BLaER1 treated with 17β-estradiol and CSF1 and Interleukin-3, amounts not matched to agents 10 nM and 100 nM (cell line): Measurements from ENCODE around the gene PAM16.

ENCODE experiments used
- H3K27ac ChIP-seq, 11 experiments: shearing (Covaris generic); formaldehyde crosslinking; 2 replicates each; pipeline ENCODE4 v1.8.1; 2022
- H3K27me3 ChIP-seq, 11 experiments: shearing (Covaris generic); formaldehyde crosslinking; 2 replicates each; pipeline ENCODE4 v1.8.1; 2022
- H3K36me3 ChIP-seq, 11 experiments: shearing (Covaris generic); formaldehyde crosslinking; 2 replicates each; pipeline ENCODE4 v1.8.1; 2022
- H3K4me1 ChIP-seq, 10 experiments: shearing (Covaris generic); formaldehyde crosslinking; 2 replicates each; pipeline ENCODE4 v1.8.1; 2022
- H3K4me2 ChIP-seq, 11 experiments: shearing (Covaris generic); formaldehyde crosslinking; 2 replicates each; pipeline ENCODE4 v1.8.1; 2022
- H3K4me3 ChIP-seq, 10 experiments: shearing (Covaris generic); formaldehyde crosslinking; 2 replicates each; pipeline ENCODE4 v1.8.1; 2022
- H3K9ac ChIP-seq, 11 experiments: shearing (Covaris generic); formaldehyde crosslinking; 2 replicates each; pipeline ENCODE4 v1.8.1; 2022
- H3K9me3 ChIP-seq, 11 experiments: shearing (Covaris generic); formaldehyde crosslinking; replicated peaks in 1 of 11; 2 replicates each; pipeline ENCODE4 v1.8.1; 2022
- H4K20me1 ChIP-seq, 11 experiments: shearing (Covaris generic); formaldehyde crosslinking; 2 replicates each; pipeline ENCODE4 v1.8.1; 2022
- Cebpa-rat ChIP-seq, 11 experiments: shearing (Covaris generic); IDR thresholded peaks; 2 replicates each; pipeline ENCODE4 v1.8.1; 2022

The PAM16 gene

DNA sequence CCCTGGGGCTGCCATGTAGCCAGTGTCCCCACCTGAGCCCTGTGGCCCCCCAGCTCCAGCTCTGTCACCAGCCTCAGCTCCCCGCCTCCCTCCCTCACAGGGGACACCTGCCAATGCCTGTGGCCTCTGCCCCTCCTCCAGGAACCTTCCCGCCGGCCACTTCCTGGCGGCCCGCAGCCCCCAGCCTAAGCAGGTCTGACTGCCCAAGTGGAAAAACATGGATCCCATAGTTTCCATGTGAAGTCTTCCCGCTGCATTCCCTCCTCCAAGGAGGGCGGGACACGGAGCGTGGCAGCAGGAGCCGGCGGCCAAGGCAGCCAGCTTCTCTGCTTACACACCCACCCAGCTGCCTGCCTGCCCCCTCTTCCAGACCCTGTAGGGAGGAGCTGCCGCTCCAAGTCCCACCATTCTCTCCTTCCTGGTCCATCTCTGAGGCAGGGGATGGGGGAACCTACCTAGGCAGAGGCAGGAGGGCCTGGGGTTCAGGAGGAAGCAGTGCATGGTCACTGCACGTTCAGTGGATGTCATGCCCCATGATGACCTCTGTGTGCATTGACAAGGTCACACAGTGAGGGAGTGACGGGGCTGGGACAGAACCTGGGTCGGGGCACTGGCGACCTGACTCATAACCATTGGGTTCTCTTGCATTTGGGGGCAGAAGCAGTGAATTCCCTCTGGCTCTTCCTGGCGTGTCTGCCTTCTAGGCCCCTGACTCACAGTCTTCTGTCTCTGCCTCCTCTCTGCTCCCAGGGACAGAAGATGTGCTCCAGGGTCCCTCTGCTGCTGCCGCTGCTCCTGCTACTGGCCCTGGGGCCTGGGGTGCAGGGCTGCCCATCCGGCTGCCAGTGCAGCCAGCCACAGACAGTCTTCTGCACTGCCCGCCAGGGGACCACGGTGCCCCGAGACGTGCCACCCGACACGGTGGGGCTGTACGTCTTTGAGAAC lies 29.3 kb upstream of the PAM16 start:
- Histone ChIP-seq H3K4me2 (0 out of 22 replicates have a peak overlapping the region, but pooled peaks of 1 of the 11 experiments have one; percentile 2), H3K27ac (peak overlapping the region in 4 of 11 experiments; percentile 2 to 36 (median 22); a peak in 4 of 22 replicates), H3K36me3 (peaks cover 15 to 85% (median 56%) of the 10 kb centered on the region in 11 experiments; a peak in 21 of 22 replicates), H3K27me3 (no peaks in the 10 kb centered on the region), H4K20me1 (peaks cover 68 to 99% (median 97%) of the 10 kb centered on the region in 11 experiments), H3K9me3 (no peaks in the 10 kb centered on the region), H3K4me1 (peaks cover 46 to 82% (median 69%) of the 10 kb centered on the region in 10 experiments), H3K4me3 (no peak overlapping the region), H3K9ac (no peak overlapping the region; a peak in 2 of 22 replicates)
- TF ChIP-seq Cebpa-rat (IDR thresholded peaks at IDR 0.05): no peak

DNA sequence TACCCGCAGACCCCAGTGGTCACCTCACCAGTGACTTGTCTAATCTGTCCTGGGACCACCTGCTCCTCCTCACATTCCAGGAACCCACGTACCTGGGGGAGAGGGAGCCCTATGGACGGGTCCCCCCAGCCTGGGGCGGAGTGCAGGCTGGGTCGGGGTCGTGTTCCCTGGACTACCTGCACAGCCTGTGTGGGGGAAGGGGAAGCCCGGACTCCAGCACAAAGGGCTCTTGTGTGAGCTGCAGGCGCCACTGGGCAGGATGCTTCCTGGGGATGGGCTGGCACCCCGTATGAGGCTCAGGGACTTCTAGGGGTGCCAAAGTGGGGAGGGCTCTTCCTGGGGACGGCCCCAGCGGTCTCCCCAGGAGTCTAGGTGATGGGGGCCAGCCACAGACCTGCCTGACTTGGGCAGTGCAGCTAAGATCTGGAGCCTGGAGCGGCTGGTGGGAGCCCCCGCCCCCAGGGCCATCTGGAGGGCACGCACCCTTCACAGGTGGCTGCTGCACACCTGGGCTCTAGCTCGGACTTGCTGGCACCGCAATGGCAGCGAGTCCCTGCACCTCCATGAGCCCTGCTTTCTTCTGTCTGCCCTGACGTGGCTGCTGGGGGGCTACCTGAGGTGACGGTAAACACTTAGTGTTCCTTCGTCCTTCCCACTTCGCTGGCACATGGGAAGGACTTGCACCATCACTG lies 28.0 kb upstream of the PAM16 start:
- Histone ChIP-seq H3K27me3 (no peaks in the 10 kb centered on the region), H3K9ac (peak overlapping the region in 5 of 11 experiments; percentile 9 to 33 (median 17); a peak in 5 of 22 replicates), H3K4me1 (peaks cover 59 to 82% (median 69%) of the 10 kb centered on the region in 10 experiments), H3K9me3 (no peaks in the 10 kb centered on the region), H3K36me3 (peaks cover 15 to 80% (median 45%) of the 10 kb centered on the region in 11 experiments; a peak in 21 of 22 replicates), H3K27ac (no peak overlapping the region), H3K4me3 (no peak overlapping the region), H4K20me1 (peaks cover 77 to 99% (median 97%) of the 10 kb centered on the region in 11 experiments), H3K4me2 (peak overlapping the region in 4 of 11 experiments; percentile 16 to 63 (median 58); a peak in 6 of 22 replicates)
- no peak for TF ChIP-seq Cebpa-rat (IDR thresholded peaks at IDR 0.05)

GRCh38 chr16:4378161-4378666 lies 27.1 kb upstream of the PAM16 start:
- H4K20me1 ChIP-seq: peaks cover 75 to 99% (median 97%) of the 10 kb centered on the region in 11 experiments
- H3K4me2 ChIP-seq: peak overlapping the region in 6 of 11 experiments; percentile 16 to 63 (median 57); a peak in 12 of 22 replicates

GRCh38 chr16:4377573-4378154 lies 26.5 kb upstream of the PAM16 start:
- peaks cover 77 to 99% (median 97%) of the 10 kb centered on the region in 11 experiments for H4K20me1 ChIP-seq
- peak overlapping the region in 9 of 11 experiments; percentile 4 to 53 (median 39); a peak in 10 of 22 replicates for H3K9ac ChIP-seq
- peak overlapping the region in 5 of 11 experiments; percentile 19 to 59 (median 49); a peak in 8 of 22 replicates for H3K27ac ChIP-seq
- no peaks in the 10 kb centered on the region for H3K9me3 ChIP-seq
- no peak for TF ChIP-seq Cebpa-rat (IDR thresholded peaks at IDR 0.05)
- H3K4me1 ChIP-seq: peaks cover 60 to 81% (median 72%) of the 10 kb centered on the region in 10 experiments
- no peak overlapping the region for H3K4me3 ChIP-seq
- H3K4me2 ChIP-seq: peak overlapping the region in 9 of 11 experiments; percentile 5 to 63 (median 19); a peak in 12 of 22 replicates
- H3K36me3 ChIP-seq: peaks cover 15 to 65% (median 33%) of the 10 kb centered on the region in 11 experiments; a peak in 20 of 22 replicates
- H3K27me3 ChIP-seq: no peaks in the 10 kb centered on the region

More at GRCh38 chr16:4378161-4378666, 27.1 kb upstream of the PAM16 start:
- Histone ChIP-seq H3K27ac (peak overlapping the region in 4 of 11 experiments; percentile 19 to 59 (median 40); a peak in 5 of 22 replicates), H3K27me3 (no peaks in the 10 kb centered on the region), H3K9ac (peak overlapping the region in 7 of 11 experiments; percentile 9 to 53 (median 39); a peak in 11 of 22 replicates), H3K4me3 (no peak overlapping the region), H3K9me3 (no peaks in the 10 kb centered on the region), H3K4me1 (peaks cover 60 to 81% (median 70%) of the 10 kb centered on the region in 10 experiments), H3K36me3 (peaks cover 15 to 71% (median 39%) of the 10 kb centered on the region in 11 experiments; a peak in 20 of 22 replicates)
- no peak for TF ChIP-seq Cebpa-rat (IDR thresholded peaks at IDR 0.05)

GRCh38 chr16:4376893-4377572 lies 25.9 kb upstream of the PAM16 start:
- Histone ChIP-seq H3K4me1 (peaks cover 65 to 86% (median 77%) of the 10 kb centered on the region in 10 experiments), H3K9me3 (no peaks in the 10 kb centered on the region), H3K36me3 (peaks cover 12 to 59% (median 27%) of the 10 kb centered on the region in 11 experiments; a peak in 18 of 22 replicates), H3K27me3 (no peaks in the 10 kb centered on the region), H3K4me2 (peak overlapping the region in 8 of 11 experiments; percentile 16 to 66 (median 57); a peak in 9 of 22 replicates), H3K9ac (peak overlapping the region in 8 of 11 experiments; percentile 4 to 53 (median 42); a peak in 8 of 22 replicates), H3K27ac (peak overlapping the region in 4 of 11 experiments; percentile 26 to 59 (median 52); a peak in 9 of 22 replicates), H3K4me3 (no peak overlapping the region), H4K20me1 (peaks cover 83 to 99% (median 97%) of the 10 kb centered on the region in 11 experiments)
- TF ChIP-seq Cebpa-rat (IDR thresholded peaks at IDR 0.05): no peak

GRCh38 chr16:4376126-4376892 lies 25.2 kb upstream of the PAM16 start:
- Histone ChIP-seq H3K27ac (peak overlapping the region in 4 of 11 experiments; percentile 16 to 46 (median 34); a peak in 6 of 22 replicates), H3K36me3 (peaks cover 6 to 52% (median 20%) of the 10 kb centered on the region in 11 experiments; a peak in 18 of 22 replicates)
- TF ChIP-seq Cebpa-rat (IDR thresholded peaks at IDR 0.05): no peak

More at GRCh38 chr16:4376126-4376892, 25.2 kb upstream of the PAM16 start:
- H4K20me1 ChIP-seq: peaks cover 86 to 99% (median 97%) of the 10 kb centered on the region in 11 experiments
- H3K9me3 ChIP-seq: no peaks in the 10 kb centered on the region
- H3K9ac ChIP-seq: peak overlapping the region in 6 of 11 experiments; percentile 5 to 41 (median 28); a peak in 7 of 22 replicates
- peak overlapping the region in 10 of 11 experiments; percentile 32 to 100 (median 59); a peak in 19 of 22 replicates for H3K4me2 ChIP-seq
- H3K27me3 ChIP-seq: no peaks in the 10 kb centered on the region
- no peak overlapping the region for H3K4me3 ChIP-seq
- peaks cover 69 to 94% (median 84%) of the 10 kb centered on the region in 10 experiments for H3K4me1 ChIP-seq
